Measurements from ENCODE around the gene GRIK4. TPM values are rescaled to one million over a fixed set of nuclear protein-coding genes. Genes with fewer than 3 reads are reported as not detected.

Gene GRIK4
- total and polyA plus RNA-seq, 9 of the 15 experiments (the other 6 are each of a cell fraction or from before 2014, with no cell fraction given), result not detected

DNA sequence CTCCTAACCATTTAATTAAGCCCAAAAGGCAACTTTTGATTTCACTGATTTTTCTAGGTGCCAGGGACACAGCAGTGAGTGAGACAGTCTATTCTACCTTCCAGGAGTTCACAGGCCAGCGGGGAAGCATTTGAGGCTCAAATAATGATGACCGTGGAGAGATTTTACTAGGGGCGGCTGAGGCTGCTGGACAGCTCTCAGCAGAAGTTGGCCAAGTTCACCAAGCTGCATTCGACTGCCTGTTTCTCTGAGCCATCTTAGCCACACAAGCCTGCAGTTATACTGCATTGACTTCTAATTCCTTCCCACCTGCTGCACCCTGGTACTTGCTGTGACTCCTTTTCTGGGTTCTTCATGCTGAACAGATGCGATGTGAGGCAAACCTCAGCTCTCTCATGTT lies 343.4 kb downstream of the GRIK4 start:
- H3K36me3 ChIP-seq (ENCODE audit: control insufficient read depth, insufficient read depth, low read length), result no peaks in the 10 kb centered on the region
- no peaks in the 10 kb centered on the region for H3K9me3 ChIP-seq (replicated peaks; ENCODE audit: control insufficient read depth, insufficient read depth, low read depth, low read length)
- in situ Hi-C loops (cut with MboI) (no loop called here), intact Hi-C loops (cut with micrococcal nuclease) (no loop called here)
- ChIA-PET POLR2A (no interaction called here), CTCF (ENCODE audit: low intra/inter-chr PET ratio) (no interaction called here)
- TF ChIP-seq NFIC (IDR thresholded peaks at IDR 0.05), result no peak
- TF ChIP-seq, protein P1, sequence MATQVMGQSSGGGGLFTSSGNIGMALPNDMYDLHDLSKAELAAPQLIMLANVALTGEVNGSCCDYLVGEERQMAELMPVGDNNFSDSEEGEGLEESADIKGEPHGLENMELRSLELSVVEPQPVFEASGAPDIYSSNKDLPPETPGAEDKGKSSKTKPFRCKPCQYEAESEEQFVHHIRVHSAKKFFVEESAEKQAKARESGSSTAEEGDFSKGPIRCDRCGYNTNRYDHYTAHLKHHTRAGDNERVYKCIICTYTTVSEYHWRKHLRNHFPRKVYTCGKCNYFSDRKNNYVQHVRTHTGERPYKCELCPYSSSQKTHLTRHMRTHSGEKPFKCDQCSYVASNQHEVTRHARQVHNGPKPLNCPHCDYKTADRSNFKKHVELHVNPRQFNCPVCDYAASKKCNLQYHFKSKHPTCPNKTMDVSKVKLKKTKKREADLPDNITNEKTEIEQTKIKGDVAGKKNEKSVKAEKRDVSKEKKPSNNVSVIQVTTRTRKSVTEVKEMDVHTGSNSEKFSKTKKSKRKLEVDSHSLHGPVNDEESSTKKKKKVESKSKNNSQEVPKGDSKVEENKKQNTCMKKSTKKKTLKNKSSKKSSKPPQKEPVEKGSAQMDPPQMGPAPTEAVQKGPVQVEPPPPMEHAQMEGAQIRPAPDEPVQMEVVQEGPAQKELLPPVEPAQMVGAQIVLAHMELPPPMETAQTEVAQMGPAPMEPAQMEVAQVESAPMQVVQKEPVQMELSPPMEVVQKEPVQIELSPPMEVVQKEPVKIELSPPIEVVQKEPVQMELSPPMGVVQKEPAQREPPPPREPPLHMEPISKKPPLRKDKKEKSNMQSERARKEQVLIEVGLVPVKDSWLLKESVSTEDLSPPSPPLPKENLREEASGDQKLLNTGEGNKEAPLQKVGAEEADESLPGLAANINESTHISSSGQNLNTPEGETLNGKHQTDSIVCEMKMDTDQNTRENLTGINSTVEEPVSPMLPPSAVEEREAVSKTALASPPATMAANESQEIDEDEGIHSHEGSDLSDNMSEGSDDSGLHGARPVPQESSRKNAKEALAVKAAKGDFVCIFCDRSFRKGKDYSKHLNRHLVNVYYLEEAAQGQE (IDR thresholded peaks at IDR 0.05; ENCODE audit: borderline replicate concordance), result peak; percentile 31
- TF ChIP-seq, protein P1 (CRISPR knock-in tag; IDR thresholded peaks at IDR 0.05; ENCODE audit: low read depth), result no peak
- FAIRE-seq (no peak), DNase-seq (ENCODE audit: extremely low read depth in 1 of 4, low spot score in 3 of 4) (no peak), ATAC-seq (no peak)
- WGBS (ENCODE audit: insufficient coverage, low coverage, missing lambda C conversion rate), result 0% methylated on average over 5 of the region's 5 CpGs
- H3K4me3 ChIP-seq, result no peak overlapping the region
- peaks cover 0 to 10% of the 10 kb centered on the region in 2 experiments; a peak in 2 of 5 replicates for H3K27me3 ChIP-seq (ENCODE audit: control insufficient read depth in 2 of 2, insufficient read depth in 2 of 2, low read length in 2 of 2)
- no TSS peak for BruUV-seq (replicated peaks)
- no peak overlapping the region for H3K4me2 ChIP-seq (ENCODE audit: insufficient read depth, low read length)
- no peaks in the 10 kb centered on the region for H4K20me1 ChIP-seq (replicated peaks; ENCODE audit: control insufficient read depth, insufficient read depth, low read length)
- no peaks in the 10 kb centered on the region for H3K9me1 ChIP-seq (ENCODE audit: control insufficient read depth, insufficient read depth, low read length)
- no peak overlapping the region for H3K9ac ChIP-seq (ENCODE audit: insufficient read depth in 1 of 2, low read depth in 2 of 2, low read length in 2 of 2)
- H2AFZ ChIP-seq (ENCODE audit: low read depth, low read length), result no peak overlapping the region
- no peak overlapping the region for H3K27ac ChIP-seq (ENCODE audit: extremely low read depth, low read depth, low read length)
- no peaks in the 10 kb centered on the region for H3K79me2 ChIP-seq (ENCODE audit: control insufficient read depth, insufficient read depth, low read length)
- no peaks in the 10 kb centered on the region for H3K4me1 ChIP-seq (replicated peaks in 1 of 2; ENCODE audit: control insufficient read depth in 2 of 2, insufficient read depth in 2 of 2, low read length in 2 of 2)

Measured in K562 (cell line).